ENCODE measurements around the gene LIX1L. TPM values are rescaled to one million over a fixed set of nuclear protein-coding genes. Genes with fewer than 3 reads are reported as not detected.

The LIX1L gene
- total and polyA plus RNA-seq, 9 donors, result 28.7 to 102 (median 69.4) TPM

- WGBS, 3 donors, result 85 to 96% (median 93%) methylated on average over 1 of the region's 1 CpG
- intact Hi-C loops (cut with DNase I), result no loop called here
- DNase-seq, result no peak
- Histone ChIP-seq H3K27ac (no peak overlapping the region), H3K9me3 (no peaks in the 10 kb centered on the region), H3K27me3 (no peaks in the 10 kb centered on the region), H3K4me3 (no peak overlapping the region), H3K4me1 (ENCODE audit: insufficient read depth) (no peaks in the 10 kb centered on the region), H3K36me3 (no peaks in the 10 kb centered on the region)
- TF ChIP-seq POLR2A (IDR thresholded peaks at IDR 0.05) (no peak), CTCF (IDR thresholded peaks at IDR 0.05) (no peak), EP300 (IDR thresholded peaks at IDR 0.05) (no peak)
Measured at GRCh38 chr1:145884675-145885074, 73.1 kb downstream of the LIX1L start.

Other genes starting within 250 kb of the LIX1L start
- under 1 TPM in 3 of 7 donors, not detected in 4; 0.15 to 0.25 (median 0.20) TPM for gene CD160, start 238.5 kb downstream of the LIX1L start, total RNA-seq
- 1 to 10 TPM in 1 of 2 donors, under 1 TPM in 1; 0.10 to 1.9 TPM for gene CD160, start 238.5 kb downstream of the LIX1L start, polyA plus RNA-seq
- 10 to 100 TPM in 6 of 7 donors, 1 to 10 TPM in 1; 9.9 to 15.5 (median 12.2) TPM for gene RNF115, start 133.9 kb downstream of the LIX1L start, total RNA-seq
- 10 to 100 TPM in 1 of 2 donors, 1 to 10 TPM in 1; 7.8 to 27.9 TPM for gene RNF115, start 133.9 kb downstream of the LIX1L start, polyA plus RNA-seq
- 10 to 100 TPM; 25.8 to 32.5 (median 27.0) TPM for gene POLR3C, start 133.8 kb downstream of the LIX1L start, total RNA-seq
- 10 to 100 TPM; 21.1 to 41.9 TPM for gene POLR3C, start 133.8 kb downstream of the LIX1L start, polyA plus RNA-seq
- 1 to 10 TPM; 2.3 to 5.1 (median 2.9) TPM for gene NUDT17, start 112.4 kb downstream of the LIX1L start, total RNA-seq
- 1 to 10 TPM; 3.9 to 4.8 TPM for gene NUDT17, start 112.4 kb downstream of the LIX1L start, polyA plus RNA-seq
- 10 to 100 TPM; 22.9 to 64.1 (median 40.1) TPM for gene PIAS3, start 98.9 kb downstream of the LIX1L start, total RNA-seq
- 10 to 100 TPM; 30.5 to 33.8 TPM for gene PIAS3, start 98.9 kb downstream of the LIX1L start, polyA plus RNA-seq
- gene ANKRD35, start 72.2 kb downstream of the LIX1L start, total RNA-seq, result 1 to 10 TPM; 2.1 to 6.5 (median 3.0) TPM
- 1 to 10 TPM; 2.6 to 2.8 TPM for gene ANKRD35, start 72.2 kb downstream of the LIX1L start, polyA plus RNA-seq
- gene ITGA10, start 48.0 kb downstream of the LIX1L start, total RNA-seq, result 1 to 10 TPM; 1.5 to 4.8 (median 2.8) TPM
- 1 to 10 TPM; 2.5 to 4.5 TPM for gene ITGA10, start 48.0 kb downstream of the LIX1L start, polyA plus RNA-seq
- 10 to 100 TPM; 18.2 to 30.3 (median 26.9) TPM for gene PEX11B, start 39.3 kb downstream of the LIX1L start, total RNA-seq
- gene PEX11B, start 39.3 kb downstream of the LIX1L start, polyA plus RNA-seq, result 10 to 100 TPM; 22.1 to 44.4 TPM
- gene RBM8A, start 30.5 kb downstream of the LIX1L start, total RNA-seq, result 100 to 1,000 TPM in 6 of 7 donors, 10 to 100 TPM in 1; 84.4 to 127 (median 113) TPM
- 100 to 1,000 TPM in 1 of 2 donors, 10 to 100 TPM in 1; 91.6 to 101 TPM for gene RBM8A, start 30.5 kb downstream of the LIX1L start, polyA plus RNA-seq
- 1 to 10 TPM in 6 of 7 donors, under 1 TPM in 1; 0.48 to 5.2 (median 3.1) TPM for gene ANKRD34A, start 6.6 kb upstream of the LIX1L start, total RNA-seq
- under 1 TPM; 0.50 to 0.62 TPM for gene ANKRD34A, start 6.6 kb upstream of the LIX1L start, polyA plus RNA-seq
- gene POLR3GL, start 6.7 kb upstream of the LIX1L start, total RNA-seq, result 10 to 100 TPM; 16.7 to 27.9 (median 23.4) TPM
- 10 to 100 TPM; 40.6 to 51.4 TPM for gene POLR3GL, start 6.7 kb upstream of the LIX1L start, polyA plus RNA-seq
- 1,000 to 10,000 TPM in 1 of 7 donors, 100 to 1,000 TPM in 6; 335 to 1,406 (median 617) TPM for gene TXNIP, start 38.6 kb upstream of the LIX1L start, total RNA-seq
- 1,000 to 10,000 TPM in 1 of 2 donors, 100 to 1,000 TPM in 1; 570 to 1,154 TPM for gene TXNIP, start 38.6 kb upstream of the LIX1L start, polyA plus RNA-seq
- gene HJV, start 63.7 kb upstream of the LIX1L start, total RNA-seq, result not detected
- gene HJV, start 63.7 kb upstream of the LIX1L start, polyA plus RNA-seq, result not detected
- 1 to 10 TPM in 6 of 7 donors, under 1 TPM in 1; 0.57 to 4.7 (median 2.6) TPM for gene NBPF10, start 186.8 kb upstream of the LIX1L start, total RNA-seq
- 1 to 10 TPM; 1.2 to 2.9 TPM for gene NBPF10, start 186.8 kb upstream of the LIX1L start, polyA plus RNA-seq